Mammary epithelial cell (primary cell): Measurements from ENCODE around the gene SENP1.
"Not testable (repeated sequence)": the region's sequence is repeated elsewhere in the genome, so short reads cannot be mapped to it uniquely, and the experiment has no call there.

ENCODE experiments used
- CTCF ChIP-seq, 2 donors: IDR thresholded peaks in 1 of 2; conservative IDR thresholded peaks in 1 of 2; 2 replicates each; pipeline ENCODE4 v1.5.1; 2011 to 2012; ENCODE audit warnings: inconsistent platforms in 2 of 2, low read length in 2 of 2, mild to moderate bottlenecking in 2 of 2, control low read depth in 1 of 2, low read depth in 1 of 2; ENCODE audit not compliant: insufficient read depth in 1 of 2; ENCODE audit errors: extremely low read depth in 1 of 2
- EZH2 ChIP-seq: IDR thresholded peaks from 2 replicates; pipeline ENCODE4 v1.6.1; 2012; ENCODE audit warnings: low read length, inconsistent platforms, borderline replicate concordance

- not testable (repeated sequence) for TF ChIP-seq CTCF (conservative IDR thresholded peaks at IDR 0.05 in 1 of 2, IDR thresholded peaks at IDR 0.05 in 1 of 2; ENCODE audit: extremely low read depth in 1 of 2, insufficient read depth in 1 of 2, low read depth in 1 of 2, low read length in 2 of 2); EZH2
Measured at GRCh38 chr12:48125542-48125941, 19.7 kb upstream of the SENP1 start.
